PC-9 (cell line): Measurements from ENCODE around the gene ZNF407. TPM values are rescaled to one million over a fixed set of nuclear protein-coding genes. Genes with fewer than 3 reads are reported as not detected.

ENCODE experiments used
- BruUV-seq: library from RNA; stranded (reverse); fragments of 400-500 nt; replicated peaks from 2 replicates; lab custom pipeline; 2021; lab: Mats Ljungman, UMichigan
- CTCF ChIA-PET: fragments of 300-600 bp; sonication (Branson Sonifier 250); formaldehyde crosslinking; loops from one replicate; lab custom pipeline; 2022; ENCODE audit warnings: antibody characterized with exemption; lab: Charles Lee
- POLR2A ChIA-PET: fragments of 300-600 bp; sonication (Branson Sonifier 250); formaldehyde crosslinking; loops from one replicate; lab custom pipeline; 2022; ENCODE audit warnings: antibody characterized with exemption; ENCODE audit not compliant: unreplicated experiment; lab: Charles Lee
- DNase-seq, 2 experiments: peaks; one replicate each; pipeline versions ENCODE4 v3.0.0 to v3.0.0-alpha.2; 2015 to 2022; ENCODE audit warnings: mixed read lengths in 1 of 2
- H2AFZ ChIP-seq: fragments of 200-600 bp; sonication (generic); 2 replicates; pipeline ENCODE4 v1.8.1; 2017; ENCODE audit warnings: antibody characterized with exemption
- H3F3A ChIP-seq: fragments of 200-600 bp; sonication (generic); 2 replicates; pipeline ENCODE4 v1.8.1; 2017; ENCODE audit warnings: antibody characterized with exemption, mild to moderate bottlenecking, low read depth; ENCODE audit not compliant: insufficient read depth
- H3K27ac ChIP-seq: fragments of 200-600 bp; sonication (generic); 2 replicates; pipeline ENCODE4 v1.6.1; 2016; ENCODE audit warnings: mixed run types
- H3K27me3 ChIP-seq: fragments of 200-600 bp; sonication (generic); 2 replicates; pipeline ENCODE4 v1.6.1; 2016; ENCODE audit warnings: low read depth, mixed run types; ENCODE audit not compliant: insufficient read depth
- H3K36me3 ChIP-seq: fragments of 200-600 bp; sonication (generic); 2 replicates; pipeline ENCODE4 v1.6.1; 2016; ENCODE audit warnings: low read depth, mixed run types
- H3K4me1 ChIP-seq: fragments of 200-600 bp; sonication (generic); replicated peaks from 2 replicates; pipeline ENCODE4 v1.6.1; 2016; ENCODE audit warnings: mixed run types; ENCODE audit not compliant: insufficient read depth
- H3K4me2 ChIP-seq: fragments of 200-600 bp; sonication (generic); 2 replicates; pipeline ENCODE4 v1.6.1; 2017; ENCODE audit warnings: mixed run types
- H3K4me3 ChIP-seq: fragments of 200-600 bp; sonication (generic); 2 replicates; pipeline ENCODE4 v1.6.1; 2016; ENCODE audit warnings: mixed run types
- H3K79me2 ChIP-seq: fragments of 200-600 bp; sonication (generic); 2 replicates; pipeline ENCODE4 v1.6.1; 2017; ENCODE audit warnings: low read depth, mixed run types
- H3K9me2 ChIP-seq: fragments of 200-600 bp; sonication (generic); 2 replicates; pipeline ENCODE4 v1.8.1; 2017; ENCODE audit warnings: mild to moderate bottlenecking; ENCODE audit not compliant: insufficient read depth
- H3K9me3 ChIP-seq: fragments of 200-600 bp; sonication (generic); 2 replicates; pipeline ENCODE4 v1.8.1; 2016; ENCODE audit warnings: low read depth; ENCODE audit not compliant: insufficient read depth
- H4K20me1 ChIP-seq: fragments of 200-600 bp; sonication (generic); 2 replicates; pipeline ENCODE4 v1.8.1; 2017; ENCODE audit not compliant: insufficient read depth
- CTCF ChIP-seq: fragments of 200-600 bp; sonication (generic); conservative IDR thresholded peaks from 2 replicates; pipeline ENCODE4 v1.6.1; 2017; ENCODE audit warnings: mixed run types, antibody characterized with exemption, mild to moderate bottlenecking, moderate library complexity
- EZH2 ChIP-seq: fragments of 200-600 bp; sonication (generic); IDR thresholded peaks from 2 replicates; pipeline ENCODE4 v1.8.0; 2017; ENCODE audit warnings: antibody characterized with exemption, low read depth
- intact Hi-C: fragments of 100-400 bp; cut with micrococcal nuclease; formaldehyde crosslinking; loops from one replicate; pipeline ENCODE4 v1.10.0; 2022; ENCODE audit not compliant: unreplicated experiment
- total RNA-seq: library from RNA; stranded (reverse); gene quantifications from 2 replicates; pipeline ENCODE4 v1.2.3, GENCODE V29; 2021

The ZNF407 gene
- total RNA-seq, 1 experiment from 2014 or later = 13.4 TPM

DNA sequence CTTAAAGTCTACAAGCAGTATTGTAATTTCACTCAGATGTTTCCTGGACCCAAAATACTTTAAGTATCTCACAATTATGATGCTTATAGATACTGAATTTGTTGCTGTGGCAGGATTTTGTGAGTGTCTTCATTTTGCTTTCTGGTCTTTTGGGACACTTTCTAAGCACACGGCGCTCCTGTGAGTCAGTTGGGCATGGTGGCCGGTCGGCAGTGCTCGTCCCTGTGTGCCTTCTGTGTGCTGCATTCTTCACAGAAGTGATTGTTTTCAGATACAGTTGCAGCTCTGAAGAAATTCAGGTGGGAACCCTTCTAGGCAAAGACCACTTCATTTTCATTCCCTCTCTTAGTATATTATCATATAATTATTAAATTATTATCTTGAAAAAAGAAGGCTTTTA, 273.3 kb downstream of the ZNF407 start:
- no peaks in the 10 kb centered on the region for H3K27me3 ChIP-seq
- no peaks in the 10 kb centered on the region for H3F3A ChIP-seq
- no peak for TF ChIP-seq EZH2
- no peak for TF ChIP-seq CTCF
- H4K20me1 ChIP-seq = no peaks in the 10 kb centered on the region
- ChIA-PET CTCF (no interaction called here), POLR2A (no interaction called here)
- intact Hi-C loops = no loop called here
- no peaks in the 10 kb centered on the region for H3K9me2 ChIP-seq
- BruUV-seq = no TSS peak
- DNase-seq = no peak
- H3K27ac ChIP-seq = no peak overlapping the region
- H3K79me2 ChIP-seq = no peaks in the 10 kb centered on the region
- H2AFZ ChIP-seq = no peak overlapping the region
- H3K4me1 ChIP-seq = no peaks in the 10 kb centered on the region
- no peak overlapping the region for H3K4me2 ChIP-seq
- H3K4me3 ChIP-seq = no peak overlapping the region
- H3K9me3 ChIP-seq = no peaks in the 10 kb centered on the region
- H3K36me3 ChIP-seq = no peaks in the 10 kb centered on the region

GRCh38 chr18:74873629-74874028, 276.0 kb downstream of the ZNF407 start:
- no peak overlapping the region for H3K4me3 ChIP-seq
- no peak overlapping the region for H3K4me2 ChIP-seq
- no peaks in the 10 kb centered on the region for H3K9me2 ChIP-seq
- H2AFZ ChIP-seq = no peak overlapping the region
- H3K79me2 ChIP-seq = no peaks in the 10 kb centered on the region
- H4K20me1 ChIP-seq = no peaks in the 10 kb centered on the region
- no peaks in the 10 kb centered on the region for H3K9me3 ChIP-seq
- BruUV-seq = no TSS peak
- H3F3A ChIP-seq = no peaks in the 10 kb centered on the region
- no peak overlapping the region for H3K27ac ChIP-seq
- intact Hi-C loops = no loop called here
- H3K36me3 ChIP-seq = no peaks in the 10 kb centered on the region
- H3K27me3 ChIP-seq = no peaks in the 10 kb centered on the region
- ChIA-PET POLR2A (no interaction called here), CTCF (no interaction called here)
- TF ChIP-seq CTCF (no peak), EZH2 (no peak)
- DNase-seq = no peak
- H3K4me1 ChIP-seq = no peaks in the 10 kb centered on the region

DNA sequence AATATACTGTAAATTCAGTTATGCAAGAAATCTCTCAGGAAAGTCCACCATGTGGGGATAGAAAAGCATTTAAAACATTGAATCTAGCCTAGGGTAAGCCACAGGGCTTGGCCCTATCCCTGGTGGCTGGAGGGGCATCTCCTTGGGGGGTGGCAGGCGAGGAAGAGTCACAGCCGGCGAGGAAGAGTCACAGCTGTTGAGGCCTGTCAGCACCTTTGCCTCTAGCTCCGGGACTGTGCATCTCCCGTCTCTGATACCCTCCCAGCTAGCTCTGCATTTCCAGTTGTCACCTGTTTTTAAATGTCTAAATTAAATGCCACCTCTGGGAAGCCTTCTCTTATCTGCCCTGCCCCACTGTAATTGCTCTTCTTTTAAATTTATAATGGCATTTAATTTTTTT, 276.7 kb downstream of the ZNF407 start:
- Histone ChIP-seq H3F3A (no peaks in the 10 kb centered on the region), H3K4me3 (no peak overlapping the region), H3K79me2 (no peaks in the 10 kb centered on the region), H3K27ac (no peak overlapping the region), H3K4me1 (no peaks in the 10 kb centered on the region), H2AFZ (no peak overlapping the region), H3K27me3 (no peaks in the 10 kb centered on the region), H3K9me2 (no peaks in the 10 kb centered on the region), H4K20me1 (no peaks in the 10 kb centered on the region), H3K9me3 (no peaks in the 10 kb centered on the region), H3K4me2 (no peak overlapping the region), H3K36me3 (no peaks in the 10 kb centered on the region)
- no peak for DNase-seq
- ChIA-PET CTCF (no interaction called here), POLR2A (no interaction called here)
- TF ChIP-seq EZH2 = no peak
- TF ChIP-seq CTCF = no peak
- intact Hi-C loops = no loop called here
- BruUV-seq = no TSS peak
